Measurements from ENCODE around the gene CDC14C.

CDC14C gene

GRCh38 chr7:48971173-48971572 is 46.8 kb downstream of the CDC14C start:
- DNase-seq (ENCODE audit: low read depth in 1 of 2, low spot score in 1 of 2), result no peak

GRCh38 chr7:48976253-48976652 is 51.9 kb downstream of the CDC14C start:
- DNase-seq (ENCODE audit: low read depth in 1 of 2, low spot score in 1 of 2), result no peak

GRCh38 chr7:48976850-48977249 is 52.5 kb downstream of the CDC14C start:
- DNase-seq (ENCODE audit: low read depth in 1 of 2, low spot score in 1 of 2), result no peak
